Endothelial cell of umbilical vein (primary cell): Measurements from ENCODE around the gene ADAM19. TPM values are rescaled to one million over a fixed set of nuclear protein-coding genes. Genes with fewer than 3 reads are reported as not detected.

Experiments
- BruUV-seq: library from RNA; stranded (reverse); fragments of 400-500 nt; replicated peaks from 2 replicates; lab custom pipeline; 2021; lab: Mats Ljungman, UMichigan
- CTCF ChIA-PET: fragments of 300-600, 350-600 bp; sonication (Branson Sonifier 250); formaldehyde crosslinking; loops from one replicate; lab custom pipeline; 2021; ENCODE audit warnings: antibody characterized with exemption, inconsistent platforms; lab: Charles Lee
- POLR2A ChIA-PET: fragments of 300-600, 350-600 bp; sonication (Branson Sonifier 250); formaldehyde crosslinking; loops from one replicate; lab custom pipeline; 2021; ENCODE audit warnings: antibody characterized with exemption, inconsistent platforms; lab: Charles Lee
- DNase-seq: peaks from one replicate; pipeline ENCODE4 v3.0.0-alpha.2; 2011; ENCODE audit warnings: low read depth, low spot score
- FAIRE-seq: peaks from 2 replicates; lab custom pipeline; 2011; peaks lifted over from hg19 to GRCh38; lab: Jason Lieb, UNC
- H2AFZ ChIP-seq: 2 replicates; pipeline ENCODE4 v1.6.0; 2012; ENCODE audit warnings: low read depth, low read length, control low read depth, inconsistent platforms
- H3K27ac ChIP-seq: 2 replicates; pipeline ENCODE4 v1.5.1; 2011; ENCODE audit warnings: low read depth, mild to moderate bottlenecking, control low read depth, low read length, moderate library complexity; ENCODE audit not compliant: insufficient read depth
- H3K27me3 ChIP-seq, 2 experiments: 2 replicates each; pipeline versions ENCODE4 v1.6.0 to v1.6.1; 2011; ENCODE audit warnings: low read length in 2 of 2, mixed read lengths in 1 of 2; ENCODE audit not compliant: control insufficient read depth in 2 of 2, insufficient read depth in 2 of 2
- H3K36me3 ChIP-seq, 2 experiments: 2 replicates in 1 of 2; 3 replicates in 1 of 2; pipeline ENCODE4 v1.5.1; 2011; ENCODE audit warnings: low read length in 2 of 2, mild to moderate bottlenecking in 1 of 2, moderate library complexity in 1 of 2; ENCODE audit not compliant: control insufficient read depth in 2 of 2, insufficient read depth in 2 of 2; ENCODE audit errors: extremely low read depth in 1 of 2
- H3K4me1 ChIP-seq: 3 replicates; pipeline ENCODE4 v1.5.1; 2011; ENCODE audit warnings: mild to moderate bottlenecking, low read length; ENCODE audit not compliant: control insufficient read depth, insufficient read depth; ENCODE audit errors: extremely low read depth
- H3K4me2 ChIP-seq: 2 replicates; pipeline ENCODE4 v1.6.1; 2011; ENCODE audit warnings: low read length, control low read depth, mixed read lengths; ENCODE audit not compliant: insufficient read depth
- H3K4me3 ChIP-seq, 3 experiments: fragments of 200-600 bp in 1 of 3; sonication (generic), shearing (Covaris generic) in 1 of 3; replicated peaks in 1 of 3; 2 replicates each; pipeline ENCODE4 v1.5.1; 2011 to 2016; ENCODE audit warnings: control low read depth in 3 of 3, low read length in 3 of 3, mild to moderate bottlenecking in 2 of 3, inconsistent platforms in 1 of 3, low read depth in 1 of 3, moderate library complexity in 1 of 3; ENCODE audit not compliant: insufficient read depth in 1 of 3
- H3K79me2 ChIP-seq: 2 replicates; pipeline ENCODE4 v1.6.0; 2012; ENCODE audit warnings: low read length, inconsistent platforms; ENCODE audit not compliant: control insufficient read depth, insufficient read depth
- H3K9ac ChIP-seq: replicated peaks from 2 replicates; pipeline ENCODE3; 2011; ENCODE audit warnings: low read length, control low read depth; ENCODE audit not compliant: insufficient read depth; ENCODE audit errors: extremely low read depth
- H3K9me1 ChIP-seq: replicated peaks from 3 replicates; pipeline ENCODE4 v1.6.0; 2011; ENCODE audit warnings: mild to moderate bottlenecking, low read length; ENCODE audit not compliant: control insufficient read depth, insufficient read depth; ENCODE audit errors: extremely low read depth
- H3K9me3 ChIP-seq: replicated peaks from 2 replicates; pipeline ENCODE4 v1.5.1; 2012; ENCODE audit warnings: low read length, inconsistent platforms; ENCODE audit not compliant: control insufficient read depth, insufficient read depth
- H4K20me1 ChIP-seq: replicated peaks from 2 replicates; pipeline ENCODE3; 2011; ENCODE audit warnings: mild to moderate bottlenecking, low read length; ENCODE audit not compliant: control insufficient read depth, insufficient read depth; ENCODE audit errors: extremely low read depth
- FOS ChIP-seq: IDR thresholded peaks from 2 replicates; pipeline ENCODE4 v1.6.1; 2011; ENCODE audit warnings: mild to moderate bottlenecking, low read length, moderate library complexity, borderline replicate concordance; ENCODE audit not compliant: insufficient read depth
- JUN ChIP-seq: IDR thresholded peaks from 2 replicates; pipeline ENCODE4 v1.6.1; 2011; ENCODE audit warnings: borderline replicate concordance, low read depth; ENCODE audit not compliant: insufficient read length, insufficient read depth
- MYC ChIP-seq: IDR thresholded peaks from one replicate; pipeline ENCODE4 v1.6.1; 2011; ENCODE audit warnings: mild to moderate bottlenecking, low read depth, low read length
- POLR2AphosphoS5 ChIP-seq: IDR thresholded peaks from 2 replicates; pipeline ENCODE4 v1.6.1; 2012; ENCODE audit warnings: low read depth, mild to moderate bottlenecking, control low read depth, low read length, moderate library complexity; ENCODE audit not compliant: insufficient read depth
- dilution Hi-C: fragments of 300-500 bp; cut with MboI; formaldehyde crosslinking; loops from one replicate; pipeline ENCODE4 v1.15.0; 2019; ENCODE audit warnings: low sequenced_read_pairs; ENCODE audit not compliant: extremely low pct_ligation_motif_present
- intact Hi-C: fragments of 100-400 bp; cut with micrococcal nuclease; formaldehyde crosslinking; loops from one replicate; pipeline ENCODE4 v1.10.0; 2022
- polyA plus RNA-seq, 4 experiments: library from polyadenylated mRNA; depleted of rRNA in 3 of 4; stranded (reverse) in 3 of 4; unstranded in 1 of 4; fragments of >200 nt; gene quantifications; 2 replicates each; pipeline versions ENCODE4 v1.2.1 to v1.2.3, GENCODE V29; 2011 to 2012; ENCODE audit warnings: missing spikeins in 1 of 4
- total RNA-seq: library from RNA; stranded (reverse); gene quantifications from 2 replicates; pipeline ENCODE4 v1.2.3, GENCODE V29; 2021
- TF ChIP-seq, protein P1 (sequence below): IDR thresholded peaks from 2 replicates; pipeline ENCODE4 v1.6.1; 2011; ENCODE audit not compliant: insufficient read depth, insufficient read length
- TF ChIP-seq, protein P2 (sequence below), 2 donors: IDR thresholded peaks; 1 replicate in 1 of 2; 2 replicates in 1 of 2; pipeline ENCODE4 v1.5.1; 2011; ENCODE audit warnings: low read length in 2 of 2, mild to moderate bottlenecking in 2 of 2, moderate library complexity in 2 of 2, control low read depth in 1 of 2, inconsistent platforms in 1 of 2, low read depth in 1 of 2; ENCODE audit not compliant: insufficient read depth in 1 of 2; ENCODE audit errors: extremely low read depth in 1 of 2

ADAM19 gene
- total and polyA plus RNA-seq, 2 donors (not counting 3 experiments of a cell fraction or from before 2014, with no cell fraction given) = 10.0 to 22.6 TPM

DNA sequence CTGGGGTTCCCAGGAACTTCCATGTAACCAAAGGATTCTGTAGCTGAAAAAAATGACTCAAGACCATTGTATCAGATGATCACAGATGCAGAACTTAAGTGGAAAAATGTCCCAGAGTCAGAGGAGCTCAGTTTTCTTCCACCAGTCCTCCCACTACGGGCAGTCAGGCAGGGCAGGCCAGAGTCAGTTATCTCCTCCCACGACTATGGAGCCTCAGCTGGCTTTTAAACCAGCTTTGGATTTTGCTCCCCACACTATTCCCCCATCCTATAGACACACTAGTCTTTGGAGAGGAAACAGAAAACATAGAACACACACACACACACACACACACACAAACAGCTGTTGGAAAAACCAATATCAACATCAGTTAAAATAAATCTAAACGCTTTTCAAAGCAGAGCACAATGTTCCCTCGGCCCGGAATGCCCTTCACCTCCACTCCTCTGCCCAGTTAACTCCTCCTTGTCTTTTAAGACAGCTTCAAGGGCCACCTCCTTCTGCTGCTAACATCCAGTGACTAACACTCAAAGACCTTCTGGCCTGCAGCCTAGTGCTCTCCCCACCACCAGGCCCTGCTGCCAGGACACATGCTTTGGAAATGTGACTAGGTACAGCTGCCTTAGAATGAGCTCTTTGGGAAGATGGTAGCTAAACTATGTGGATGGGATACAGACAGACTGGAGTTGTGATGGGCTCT is 58.8 kb downstream of the ADAM19 start:
- Histone ChIP-seq H3K27me3 (no peaks in the 10 kb centered on the region), H3K36me3 (peaks cover 0 to 2% of the 10 kb centered on the region in 2 experiments), H3K79me2 (no peaks in the 10 kb centered on the region), H2AFZ (no peak overlapping the region), H3K9ac (no peak overlapping the region), H3K9me3 (no peaks in the 10 kb centered on the region), H3K4me3 (no peak overlapping the region), H3K4me2 (no peak overlapping the region), H4K20me1 (no peaks in the 10 kb centered on the region), H3K27ac (no peak overlapping the region), H3K4me1 (peaks cover 16% of the 10 kb centered on the region), H3K9me1 (no peaks in the 10 kb centered on the region)
- no TSS peak for BruUV-seq
- intact Hi-C loops = no loop called here
- dilution Hi-C loops = no loop called here
- no peak for FAIRE-seq
- TF ChIP-seq, protein P1, sequence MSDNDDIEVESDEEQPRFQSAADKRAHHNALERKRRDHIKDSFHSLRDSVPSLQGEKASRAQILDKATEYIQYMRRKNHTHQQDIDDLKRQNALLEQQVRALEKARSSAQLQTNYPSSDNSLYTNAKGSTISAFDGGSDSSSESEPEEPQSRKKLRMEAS = no peak
- TF ChIP-seq, protein P2, sequence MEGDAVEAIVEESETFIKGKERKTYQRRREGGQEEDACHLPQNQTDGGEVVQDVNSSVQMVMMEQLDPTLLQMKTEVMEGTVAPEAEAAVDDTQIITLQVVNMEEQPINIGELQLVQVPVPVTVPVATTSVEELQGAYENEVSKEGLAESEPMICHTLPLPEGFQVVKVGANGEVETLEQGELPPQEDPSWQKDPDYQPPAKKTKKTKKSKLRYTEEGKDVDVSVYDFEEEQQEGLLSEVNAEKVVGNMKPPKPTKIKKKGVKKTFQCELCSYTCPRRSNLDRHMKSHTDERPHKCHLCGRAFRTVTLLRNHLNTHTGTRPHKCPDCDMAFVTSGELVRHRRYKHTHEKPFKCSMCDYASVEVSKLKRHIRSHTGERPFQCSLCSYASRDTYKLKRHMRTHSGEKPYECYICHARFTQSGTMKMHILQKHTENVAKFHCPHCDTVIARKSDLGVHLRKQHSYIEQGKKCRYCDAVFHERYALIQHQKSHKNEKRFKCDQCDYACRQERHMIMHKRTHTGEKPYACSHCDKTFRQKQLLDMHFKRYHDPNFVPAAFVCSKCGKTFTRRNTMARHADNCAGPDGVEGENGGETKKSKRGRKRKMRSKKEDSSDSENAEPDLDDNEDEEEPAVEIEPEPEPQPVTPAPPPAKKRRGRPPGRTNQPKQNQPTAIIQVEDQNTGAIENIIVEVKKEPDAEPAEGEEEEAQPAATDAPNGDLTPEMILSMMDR (IDR thresholded peaks at IDR 0.05; ENCODE audit: extremely low read depth in 1 of 2, insufficient read depth in 1 of 2, low read depth in 1 of 2, low read length in 2 of 2) = no peak
- no peak for TF ChIP-seq POLR2AphosphoS5
- no peak for TF ChIP-seq MYC
- TF ChIP-seq JUN = no peak
- no peak for TF ChIP-seq FOS
- DNase-seq = no peak
- POLR2A ChIA-PET = interaction anchor here (0.7 kb wide), 1 partner anchor 10 kb away, joined by 3 read pairs; no protein-coding TSS in a partner anchor
- CTCF ChIA-PET = interaction anchor here (1.5 kb wide), 1 partner anchor 45 kb away, joined by 3 read pairs; no protein-coding TSS in a partner anchor
